GM18951 (cell line): Measurements from ENCODE around the gene FKBP14.

Source experiments
- POLR2A ChIP-seq: IDR thresholded peaks from 4 replicates; pipeline ENCODE4 v1.6.1; 2011; ENCODE audit warnings: mild to moderate bottlenecking; ENCODE audit not compliant: insufficient read length, insufficient read depth; ENCODE audit errors: extremely low read depth
- in situ Hi-C: fragments of 300-500 bp; cut with MboI; formaldehyde crosslinking; loops from one replicate; pipeline ENCODE4 v1.12.0; 2022; ENCODE audit warnings: low sequenced_read_pairs, mixed read lengths, inconsistent platforms; ENCODE audit not compliant: unreplicated experiment

FKBP14 gene

GRCh38 chr7:30048582-30048981, 22.1 kb upstream of the FKBP14 start:
- no peak for TF ChIP-seq POLR2A
- in situ Hi-C loops: no loop called here

DNA sequence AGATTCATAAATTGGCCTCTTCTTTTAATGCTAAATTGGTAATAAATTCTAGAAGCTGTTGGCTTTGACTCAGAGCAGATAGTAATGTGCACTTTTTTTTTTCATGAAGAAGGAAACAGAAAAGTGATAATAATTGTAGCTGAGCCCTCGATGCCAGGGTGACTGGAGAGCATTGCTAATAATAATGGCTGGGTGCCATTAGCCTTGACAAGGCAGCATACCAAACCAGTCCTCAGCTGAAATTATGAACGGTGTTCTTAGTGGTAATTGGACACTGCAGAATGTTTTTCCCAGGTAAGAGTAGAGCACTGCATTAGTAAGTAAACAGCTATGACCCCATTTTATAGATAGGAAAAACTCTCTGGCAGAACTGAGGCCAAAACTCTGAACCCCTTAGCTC, 20.6 kb upstream of the FKBP14 start:
- in situ Hi-C loops: no loop called here
- TF ChIP-seq POLR2A: no peak

DNA sequence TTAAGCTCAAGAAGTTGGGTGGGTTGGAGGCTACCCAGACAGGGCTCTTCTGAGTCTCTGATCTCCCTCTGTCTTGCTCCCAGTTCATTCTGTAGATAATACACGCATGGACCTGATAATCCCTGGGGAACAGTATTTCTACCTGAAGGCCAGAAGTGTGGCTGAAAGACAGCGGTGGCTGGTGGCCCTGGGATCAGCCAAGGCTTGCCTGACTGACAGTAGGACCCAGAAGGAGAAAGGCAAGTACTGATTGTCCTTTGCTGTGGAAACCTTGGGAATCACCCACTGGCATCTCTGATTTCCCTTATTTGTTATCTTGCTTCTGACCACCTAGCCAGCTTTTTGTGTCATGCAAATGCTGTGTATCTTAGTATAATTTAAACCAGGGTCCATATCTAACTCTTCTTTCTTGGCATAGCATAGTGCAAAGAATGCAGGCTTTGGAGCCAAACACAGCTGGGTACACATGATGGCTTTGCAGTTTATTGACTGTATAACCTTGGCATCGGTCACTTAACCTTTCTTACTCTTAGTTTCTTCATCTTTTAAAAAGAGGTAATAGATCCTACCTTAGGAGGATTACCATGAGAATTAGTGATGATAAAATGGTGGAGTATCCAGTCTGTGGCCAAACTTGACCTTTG, 19.7 kb upstream of the FKBP14 start:
- TF ChIP-seq POLR2A: no peak
- in situ Hi-C loops: no loop called here

DNA sequence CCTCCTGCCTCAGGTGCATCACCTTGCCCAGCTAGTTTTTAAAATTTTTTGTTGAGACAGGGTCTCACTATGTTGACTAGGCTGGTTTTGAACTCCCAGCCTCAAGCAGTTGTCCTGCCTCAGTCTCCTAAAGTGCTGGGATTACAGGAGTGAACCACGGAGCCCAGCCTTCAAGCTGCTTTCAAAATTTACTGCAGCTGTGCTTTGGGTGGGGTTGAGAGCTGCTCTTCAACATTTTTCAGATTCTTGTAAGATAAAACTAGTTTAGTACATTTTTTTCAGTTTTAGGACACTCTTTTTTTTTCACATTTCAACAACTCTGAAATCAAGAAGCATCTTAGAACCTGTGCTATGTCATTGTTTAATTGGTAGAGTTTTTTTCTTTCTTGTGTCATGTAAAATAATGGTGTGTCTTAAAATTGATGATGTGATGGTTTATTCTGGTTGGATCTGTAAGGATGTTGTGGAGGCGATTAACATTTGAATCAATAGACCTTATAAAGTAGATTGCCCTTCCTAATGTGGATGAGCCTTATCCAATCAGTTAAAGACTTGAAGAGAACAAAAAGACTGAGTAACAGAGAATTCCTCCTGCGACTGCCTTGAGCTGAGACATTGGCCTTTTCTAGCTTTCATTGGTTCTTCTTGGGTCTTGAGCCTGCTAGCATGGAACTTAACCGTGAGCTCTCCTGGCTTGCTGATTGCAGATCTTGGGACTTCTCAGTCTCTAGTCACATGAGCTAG, 15.2 kb upstream of the FKBP14 start:
- no peak for TF ChIP-seq POLR2A
- in situ Hi-C loops: no loop called here

- no peak for TF ChIP-seq POLR2A
- in situ Hi-C loops: no loop called here
Measured at GRCh38 chr7:30040938-30041337, 14.4 kb upstream of the FKBP14 start.

DNA sequence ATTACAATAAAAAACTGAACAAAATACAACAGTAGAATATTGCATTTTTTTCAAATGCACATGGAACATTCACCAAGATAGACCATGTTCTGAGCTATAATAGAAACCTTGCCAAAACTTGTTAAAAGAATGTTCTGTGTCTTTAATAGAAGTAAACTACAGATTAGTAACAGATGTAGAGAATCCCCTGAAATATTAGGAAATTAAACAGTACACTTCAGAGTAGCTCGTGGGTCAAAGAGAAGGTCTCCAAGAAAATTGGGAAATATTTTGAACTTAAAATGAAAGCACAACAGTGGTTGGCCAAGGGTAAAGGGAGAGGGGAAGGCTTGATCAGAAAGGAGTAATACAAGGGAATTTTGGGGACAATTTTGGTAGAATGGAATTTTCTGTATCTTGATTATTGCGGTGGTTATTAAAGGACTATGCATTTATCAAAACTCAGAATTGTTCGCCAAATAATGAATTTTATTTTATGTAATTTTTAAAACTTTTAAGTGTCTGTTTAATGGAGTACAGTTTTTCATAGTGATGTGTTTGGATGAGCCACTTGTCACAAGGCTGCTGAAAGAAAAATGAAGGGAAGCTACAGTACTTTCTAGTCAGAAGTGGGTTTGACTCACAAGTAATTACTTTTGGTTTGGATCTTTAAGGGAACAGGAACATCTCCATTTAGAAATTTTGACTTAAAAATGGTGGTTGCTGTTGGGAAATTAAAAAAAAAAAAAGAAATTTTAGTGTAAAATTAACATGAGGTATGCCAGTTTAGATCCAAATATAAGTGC, 11.9 kb upstream of the FKBP14 start:
- in situ Hi-C loops: no loop called here
- no peak for TF ChIP-seq POLR2A

DNA sequence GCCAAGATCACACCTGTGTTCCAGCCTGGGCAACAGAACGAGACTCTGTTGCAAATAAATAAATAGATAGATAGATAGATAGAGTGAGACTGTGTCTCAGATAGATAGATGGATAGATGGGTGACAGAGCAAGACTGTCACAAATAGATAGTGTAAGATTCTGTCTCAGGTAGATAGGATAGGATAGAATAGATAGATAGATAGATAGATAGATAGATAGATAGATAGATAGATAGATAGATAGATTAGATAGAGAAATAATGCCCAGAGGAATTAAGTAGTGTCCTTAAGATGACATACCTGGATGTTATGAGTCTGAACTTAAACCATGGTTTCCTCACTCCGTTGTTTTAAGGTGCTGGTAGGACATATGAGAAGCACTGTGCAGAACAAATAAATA, 9.7 kb upstream of the FKBP14 start:
- no peak for TF ChIP-seq POLR2A

GRCh38 chr7:30034501-30034900, 8.0 kb upstream of the FKBP14 start:
- TF ChIP-seq POLR2A: no peak
- in situ Hi-C loops: no loop called here

More for the DNA sequence above, 9.7 kb upstream of the FKBP14 start:
- in situ Hi-C loops: no loop called here

GRCh38 chr7:30032310-30033125, 6.0 kb upstream of the FKBP14 start:
- no peak for TF ChIP-seq POLR2A
- in situ Hi-C loops: no loop called here

- TF ChIP-seq POLR2A: no peak
- in situ Hi-C loops: no loop called here
Measured at GRCh38 chr7:30029696-30030095, 3.2 kb upstream of the FKBP14 start.

DNA sequence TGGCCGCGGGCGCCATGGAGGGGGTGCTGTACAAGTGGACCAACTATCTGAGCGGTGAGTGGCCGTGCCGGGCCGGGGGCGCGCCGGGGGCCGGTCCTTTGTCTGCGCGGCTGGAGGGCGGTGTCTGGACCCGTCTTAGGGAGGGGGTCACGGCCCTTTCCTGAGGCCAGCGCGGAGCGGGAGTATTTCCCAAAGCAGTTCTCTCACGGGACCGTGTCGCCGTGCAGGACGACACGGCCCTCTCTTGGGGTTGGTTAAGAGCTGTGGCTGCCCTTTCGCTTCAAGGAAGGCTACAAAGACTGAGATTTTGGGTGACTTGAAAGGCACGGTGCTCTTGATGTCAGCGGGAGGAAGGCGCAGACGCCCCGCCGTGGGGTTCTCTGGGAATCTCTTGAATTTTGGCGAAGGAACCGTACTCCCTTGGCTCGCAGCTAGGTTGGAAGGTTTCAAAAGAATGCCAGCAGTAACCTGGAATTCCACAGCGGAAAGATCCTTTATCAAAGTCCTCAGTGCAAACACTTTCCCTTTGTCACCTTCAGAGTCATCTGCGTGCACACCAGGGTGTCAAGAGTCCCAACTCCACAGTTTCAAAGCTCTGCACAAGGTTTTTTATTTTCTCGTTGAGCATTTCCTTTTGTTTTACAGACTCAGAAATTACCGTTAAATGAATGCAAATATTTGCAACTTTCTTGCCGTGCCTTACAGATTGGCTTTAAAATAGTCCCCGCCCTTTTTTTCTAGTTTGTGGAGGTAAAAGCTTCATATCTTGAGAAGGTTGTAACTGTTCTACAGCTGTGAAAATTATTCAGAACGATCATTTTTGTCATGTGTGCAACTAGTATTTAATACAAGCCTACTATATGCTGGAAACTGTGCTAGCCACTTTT, 2.5 kb upstream of the FKBP14 start:
- TF ChIP-seq POLR2A: no peak
- in situ Hi-C loops: no loop called here

GRCh38 chr7:30028216-30028748, 1.8 kb upstream of the FKBP14 start, which contains the start of gene PLEKHA8:
Gene PLEKHA8, plus strand, starts transcription at chr7:30028412. Its CDS starts 351 bp downstream, at chr7:30028763.
- peak; percentile 69 for TF ChIP-seq POLR2A
- in situ Hi-C loops: no loop called here

GRCh38 chr7:30027740-30028215, 1.3 kb upstream of the FKBP14 start:
- no peak for TF ChIP-seq POLR2A
- in situ Hi-C loops: no loop called here
